ENCODE data around the gene CMIP.

CMIP gene

GRCh38 chr16:81448154-81449131 is 3.8 kb downstream of the CMIP start:
- DNase-seq, result peak; percentile 8

GRCh38 chr16:81449241-81449640 is 4.6 kb downstream of the CMIP start:
- DNase-seq, result no peak

- no peak for DNase-seq
Observed at GRCh38 chr16:81449899-81450608, 5.4 kb downstream of the CMIP start.

- DNase-seq, result no peak
Observed at GRCh38 chr16:81450783-81451491, 6.3 kb downstream of the CMIP start.

- peak; percentile 5 for DNase-seq
Observed at GRCh38 chr16:81451753-81452680, 7.4 kb downstream of the CMIP start.

GRCh38 chr16:81453091-81453728 is 8.6 kb downstream of the CMIP start:
- DNase-seq, result no peak

GRCh38 chr16:81454044-81454443 is 9.4 kb downstream of the CMIP start:
- no peak for DNase-seq

GRCh38 chr16:81455006-81455405 is 10.4 kb downstream of the CMIP start:
- no peak for DNase-seq

GRCh38 chr16:81455720-81456494 is 11.3 kb downstream of the CMIP start:
- DNase-seq, result no peak

- no peak for DNase-seq
Observed at GRCh38 chr16:81456523-81457325, 12.1 kb downstream of the CMIP start.

GRCh38 chr16:81457326-81458133 is 12.9 kb downstream of the CMIP start:
- no peak for DNase-seq

GRCh38 chr16:81458149-81458669 is 13.6 kb downstream of the CMIP start:
- no peak for DNase-seq

- DNase-seq, result no peak
Observed at GRCh38 chr16:81458827-81459598, 14.4 kb downstream of the CMIP start.

- peak; percentile 16 for DNase-seq
Observed at GRCh38 chr16:81460075-81460474, 15.5 kb downstream of the CMIP start.

- no peak for DNase-seq
Observed at GRCh38 chr16:81461243-81461642, 16.6 kb downstream of the CMIP start.

- DNase-seq, result no peak
Observed at GRCh38 chr16:81461766-81462165, 17.2 kb downstream of the CMIP start.

GRCh38 chr16:81462683-81463082 is 18.1 kb downstream of the CMIP start:
- no peak for DNase-seq

- no peak for DNase-seq
Observed at GRCh38 chr16:81463296-81463890, 18.8 kb downstream of the CMIP start.
